Measurements from ENCODE around the gene INTS2.
"Not testable (repeated sequence)": the region's sequence is repeated elsewhere in the genome, so short reads cannot be mapped to it uniquely, and the experiment has no call there.

The INTS2 gene

GRCh38 chr17:61848247-61848646 lies 79.5 kb downstream of the INTS2 start:
- no peak for DNase-seq

DNA sequence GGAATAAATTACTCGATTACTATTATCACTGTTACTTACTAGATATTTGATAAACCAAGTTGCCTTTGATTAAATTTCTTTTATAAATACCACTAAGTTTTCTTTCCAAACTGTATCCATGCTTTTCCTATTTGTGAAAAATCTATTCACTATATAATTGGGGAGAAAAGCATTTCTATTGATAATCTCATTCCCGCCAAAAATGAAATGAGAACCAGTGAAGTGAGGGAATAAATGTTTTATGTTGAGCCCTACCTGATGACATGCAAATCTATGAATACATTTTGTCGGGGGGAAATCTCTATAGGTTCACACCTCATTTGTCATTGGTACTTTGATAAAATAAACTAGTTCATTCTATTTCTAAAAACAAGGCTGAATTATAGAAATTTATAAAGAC lies 80.1 kb downstream of the INTS2 start:
- DNase-seq = no peak

DNA sequence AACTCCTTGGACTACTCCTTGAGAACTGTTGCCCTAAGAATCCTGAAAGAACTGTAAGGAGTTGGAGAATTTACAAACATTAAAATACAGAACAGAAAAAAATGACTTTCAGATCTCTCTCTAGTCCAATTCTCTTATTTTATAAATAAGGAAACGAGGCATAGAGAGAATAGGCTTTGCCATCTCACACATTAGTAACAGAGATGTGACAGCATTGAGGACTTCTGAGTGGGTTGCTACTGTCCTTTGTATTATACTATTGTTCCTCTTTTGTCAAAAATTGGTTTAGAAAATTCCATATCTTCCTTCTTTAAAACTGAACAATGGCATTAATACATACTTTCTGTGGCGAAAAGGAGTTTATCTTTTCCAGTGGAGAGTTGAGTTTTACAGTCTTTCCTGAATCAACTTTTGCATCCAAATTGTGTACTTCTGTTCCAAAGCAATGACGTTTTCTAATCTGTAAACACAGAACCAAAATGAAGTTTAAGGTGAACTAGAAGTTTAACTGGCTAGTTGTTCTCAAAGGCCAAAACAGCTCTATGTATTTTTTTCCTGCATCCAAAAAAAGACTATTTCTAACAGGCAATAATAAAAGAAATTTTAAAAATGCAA lies 80.9 kb downstream of the INTS2 start:
- no peak for DNase-seq

- DNase-seq = no peak
Measured at GRCh38 chr17:61846088-61846487, 81.7 kb downstream of the INTS2 start.

- DNase-seq = no peak
Measured at GRCh38 chr17:61843435-61843834, 84.3 kb downstream of the INTS2 start.

- DNase-seq = no peak
Measured at GRCh38 chr17:61842899-61843298, 84.9 kb downstream of the INTS2 start.

DNA sequence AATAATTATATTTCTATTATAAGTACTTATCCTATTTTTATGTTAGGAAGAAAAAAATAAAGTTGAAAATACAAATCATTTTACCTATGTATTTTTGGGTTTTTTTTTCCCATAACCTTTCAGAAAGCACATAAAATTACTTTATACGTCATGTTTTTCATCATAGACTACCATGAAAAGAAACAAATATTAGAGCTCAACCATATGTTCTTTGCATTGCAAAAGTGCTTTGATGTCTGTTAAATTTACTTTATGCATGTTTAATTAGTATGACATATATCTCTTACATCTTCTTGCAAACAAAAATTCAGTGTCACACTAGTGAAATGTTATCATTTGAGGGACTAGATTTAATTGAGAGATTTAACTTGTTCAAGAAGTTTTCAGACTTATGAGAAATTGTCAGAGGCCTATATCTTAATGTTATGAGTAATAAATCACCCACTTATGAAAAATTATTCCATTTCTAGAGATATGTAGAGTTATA lies 88.4 kb downstream of the INTS2 start:
- no peak for DNase-seq

DNA sequence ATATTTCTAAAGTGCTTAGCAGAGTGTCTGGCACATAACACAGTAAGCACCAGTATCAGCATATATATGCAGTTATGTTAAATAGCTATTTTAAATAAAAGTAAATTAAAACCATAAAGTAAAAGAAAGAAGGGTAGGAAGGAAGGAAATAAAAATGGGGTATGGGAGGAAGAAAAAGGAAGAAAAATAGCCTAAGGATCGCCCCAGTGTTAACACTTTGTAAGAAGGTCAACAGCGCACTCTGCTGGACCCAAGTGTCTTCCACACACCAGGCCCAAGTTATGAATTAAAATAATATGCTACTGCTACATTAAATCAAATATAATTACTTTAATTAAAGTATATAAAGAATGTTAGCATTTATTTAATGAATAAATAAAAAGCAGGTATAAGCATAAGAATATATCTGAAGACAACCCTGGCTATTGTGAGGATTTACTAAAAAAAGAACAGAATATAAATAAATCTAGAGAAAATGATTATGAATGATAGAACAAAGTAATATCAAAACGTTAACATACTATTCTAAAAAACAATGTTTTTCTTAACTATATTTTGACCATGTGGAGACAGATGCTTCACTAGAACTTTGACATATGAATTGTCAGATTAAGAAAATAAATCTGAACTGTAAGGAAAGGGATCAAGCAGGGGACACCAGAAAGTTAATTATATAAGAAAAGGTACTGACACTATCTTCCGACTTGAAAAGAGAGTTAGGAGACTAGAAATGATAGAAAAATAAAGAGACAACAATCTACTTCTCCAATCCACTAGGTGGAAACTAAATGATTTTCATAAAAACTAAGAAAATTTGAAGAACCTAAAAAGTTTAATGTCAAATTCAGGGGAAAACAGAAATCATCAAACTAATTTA lies 90.4 kb downstream of the INTS2 start:
- DNase-seq = peak; percentile 27

GRCh38 chr17:61836266-61837174 lies 91.3 kb downstream of the INTS2 start:
- no peak for DNase-seq

DNA sequence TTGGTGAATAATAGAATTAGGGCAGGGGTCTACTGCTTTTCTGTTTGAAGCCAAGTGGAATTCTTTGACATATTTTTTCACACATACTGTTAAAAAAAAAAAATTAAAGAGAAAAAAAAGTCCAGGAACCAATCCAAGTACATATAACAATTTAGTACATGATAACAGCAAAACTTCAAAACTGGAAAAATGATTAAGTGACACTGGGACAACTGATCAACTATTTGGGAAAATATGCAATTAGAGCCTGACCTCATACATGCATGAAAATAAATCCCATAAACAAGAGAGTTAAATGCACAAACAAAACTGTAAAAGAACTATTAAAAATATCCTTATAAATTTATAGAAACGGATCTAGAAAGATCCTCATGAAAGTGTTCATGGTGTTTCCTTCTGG lies 92.2 kb downstream of the INTS2 start:
- no peak for DNase-seq

GRCh38 chr17:61834610-61835009 lies 93.2 kb downstream of the INTS2 start:
- DNase-seq = no peak

- DNase-seq = peak; percentile 83
Measured at GRCh38 chr17:61833536-61834193, 94.1 kb downstream of the INTS2 start.

- no peak for DNase-seq
Measured at GRCh38 chr17:61832463-61832862, 95.3 kb downstream of the INTS2 start.

GRCh38 chr17:61831099-61831498 lies 96.7 kb downstream of the INTS2 start:
- DNase-seq = no peak

DNA sequence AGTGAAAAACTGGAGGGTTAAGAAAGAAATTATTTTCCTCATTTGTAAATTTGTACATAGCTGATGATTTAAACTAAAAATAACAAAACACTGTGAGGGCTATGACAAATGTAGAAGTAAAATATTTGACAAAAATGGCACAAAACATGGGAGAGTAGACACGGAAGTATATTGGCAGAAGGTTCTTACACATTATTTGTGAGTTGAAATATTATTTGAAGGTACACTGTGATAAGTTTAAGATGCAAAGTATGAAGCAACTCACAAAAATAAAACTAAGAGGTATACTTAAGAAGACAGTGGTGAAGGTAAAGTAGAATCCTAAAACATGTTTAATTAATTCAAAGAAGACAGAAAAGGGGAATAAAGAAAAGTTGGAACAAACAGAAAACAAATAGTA lies 99.1 kb downstream of the INTS2 start:
- DNase-seq = no peak

GRCh38 chr17:61827649-61828395 lies 100.0 kb downstream of the INTS2 start:
- no peak for DNase-seq

GRCh38 chr17:61826866-61827265 lies 100.9 kb downstream of the INTS2 start:
- not testable (repeated sequence) for DNase-seq

DNA sequence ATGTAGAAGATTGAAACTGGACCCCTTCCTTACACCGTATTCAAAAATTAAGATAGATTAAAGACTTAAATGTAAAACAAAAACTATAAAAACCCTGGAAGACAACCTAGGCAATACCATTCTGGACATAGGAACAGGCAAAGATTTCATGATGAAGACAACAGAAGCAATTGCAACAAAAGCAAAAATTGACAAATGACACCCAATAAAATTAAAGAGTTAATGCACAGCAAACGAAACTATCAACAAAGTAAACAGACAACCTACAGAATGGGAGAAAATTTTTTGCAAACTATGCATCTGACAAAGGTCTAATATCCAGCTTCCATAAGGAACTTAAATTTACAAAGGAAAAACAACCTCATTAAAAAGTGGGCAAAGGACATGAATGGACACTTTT lies 101.6 kb downstream of the INTS2 start:
- DNase-seq = not testable (repeated sequence)

GRCh38 chr17:61825448-61826137 lies 102.2 kb downstream of the INTS2 start:
- no peak for DNase-seq

GRCh38 chr17:61822326-61823285 lies 105.2 kb downstream of the INTS2 start:
- no peak for DNase-seq
